Caco-2 (cell line): ENCODE data around the gene CKAP4. TPM values are rescaled to one million over a fixed set of nuclear protein-coding genes. Genes with fewer than 3 reads are reported as not detected.

Experiments used
- BruUV-seq: library from RNA; stranded (reverse); fragments of 400-500 nt; replicated peaks from 2 replicates; lab custom pipeline; 2021; lab: Mats Ljungman, UMichigan
- CTCF ChIA-PET: fragments of 300-600 bp; sonication (Branson Sonifier 250); formaldehyde crosslinking; loops from one replicate; lab custom pipeline; 2022; ENCODE audit warnings: antibody characterized with exemption; lab: Charles Lee
- POLR2A ChIA-PET: fragments of 300-600 bp; sonication (Branson Sonifier 250); formaldehyde crosslinking; loops from one replicate; lab custom pipeline; 2022; ENCODE audit warnings: antibody characterized with exemption; lab: Charles Lee
- DNase-seq, 2 experiments: peaks; one replicate each; pipeline versions ENCODE4 v3.0.0 to v3.0.0-alpha.2; 2020 to 2022
- H3K27me3 ChIP-seq: replicated peaks from 2 replicates; pipeline ENCODE4 v1.6.0; 2011; ENCODE audit warnings: low read length; ENCODE audit not compliant: control insufficient read depth, insufficient read depth
- H3K36me3 ChIP-seq: 2 replicates; pipeline ENCODE4 v1.5.1; 2011; ENCODE audit warnings: low read length; ENCODE audit not compliant: control insufficient read depth, insufficient read depth
- H3K4me1 ChIP-seq: fragments of 250-450 bp; sonication (Bioruptor Pico); 2 replicates; pipeline ENCODE4 v1.5.1; 2020; ENCODE audit warnings: mild to moderate bottlenecking
- H3K4me3 ChIP-seq: 2 replicates; pipeline ENCODE4 v1.5.1; 2011; ENCODE audit warnings: low read depth, mild to moderate bottlenecking, control low read depth, low read length
- H3K9me3 ChIP-seq: fragments of 250-450 bp; sonication (Bioruptor Pico); 2 replicates; pipeline ENCODE4 v1.5.1; 2020; ENCODE audit warnings: mild to moderate bottlenecking, moderate library complexity
- H3K27ac Mint-ChIP-seq: one replicate; pipeline ENCODE4 v1.8.0; 2022; ENCODE audit warnings: mixed read lengths; ENCODE audit not compliant: unreplicated experiment
- H3K27me3 Mint-ChIP-seq: one replicate; pipeline ENCODE4 v1.8.0; 2022; ENCODE audit warnings: mixed read lengths; ENCODE audit not compliant: insufficient read depth, unreplicated experiment
- H3K36me3 Mint-ChIP-seq: one replicate; pipeline ENCODE4 v1.8.0; 2022; ENCODE audit warnings: mild to moderate bottlenecking, mixed read lengths; ENCODE audit not compliant: insufficient read depth, unreplicated experiment
- H3K4me1 Mint-ChIP-seq: one replicate; pipeline ENCODE4 v1.8.0; 2022; ENCODE audit warnings: low read depth, mixed read lengths; ENCODE audit not compliant: unreplicated experiment
- H3K4me3 Mint-ChIP-seq: one replicate; pipeline ENCODE4 v1.8.0; 2022; ENCODE audit warnings: mild to moderate bottlenecking, moderate library complexity, mixed read lengths; ENCODE audit not compliant: unreplicated experiment
- H3K9me3 Mint-ChIP-seq: one replicate; pipeline ENCODE4 v1.8.0; 2022; ENCODE audit warnings: mixed read lengths; ENCODE audit not compliant: unreplicated experiment
- intact Hi-C: fragments of 100-400 bp; cut with micrococcal nuclease; formaldehyde crosslinking; loops from one replicate; pipeline ENCODE4 v1.10.0; 2022; ENCODE audit not compliant: unreplicated experiment
- total RNA-seq: library from RNA; stranded (reverse); gene quantifications from 2 replicates; pipeline ENCODE4 v1.2.3, GENCODE V29; 2022
- TF ChIP-seq, protein P1 (sequence below), 2 experiments: fragments of 200-600 bp in 1 of 2; IDR thresholded peaks; 1 replicate in 1 of 2; 2 replicates in 1 of 2; pipeline versions ENCODE4 v1.5.1 to v1.8.0; 2011 to 2022; ENCODE audit warnings: antibody characterized with exemption in 1 of 2, control low read depth in 1 of 2, inconsistent platforms in 1 of 2, low read depth in 1 of 2, low read length in 1 of 2, mild to moderate bottlenecking in 1 of 2, moderate library complexity in 1 of 2; ENCODE audit not compliant: insufficient read depth in 1 of 2, severe bottlenecking in 1 of 2, unreplicated experiment in 1 of 2

The CKAP4 gene
- total RNA-seq, 1 experiment from 2014 or later = 63.1 TPM

DNA sequence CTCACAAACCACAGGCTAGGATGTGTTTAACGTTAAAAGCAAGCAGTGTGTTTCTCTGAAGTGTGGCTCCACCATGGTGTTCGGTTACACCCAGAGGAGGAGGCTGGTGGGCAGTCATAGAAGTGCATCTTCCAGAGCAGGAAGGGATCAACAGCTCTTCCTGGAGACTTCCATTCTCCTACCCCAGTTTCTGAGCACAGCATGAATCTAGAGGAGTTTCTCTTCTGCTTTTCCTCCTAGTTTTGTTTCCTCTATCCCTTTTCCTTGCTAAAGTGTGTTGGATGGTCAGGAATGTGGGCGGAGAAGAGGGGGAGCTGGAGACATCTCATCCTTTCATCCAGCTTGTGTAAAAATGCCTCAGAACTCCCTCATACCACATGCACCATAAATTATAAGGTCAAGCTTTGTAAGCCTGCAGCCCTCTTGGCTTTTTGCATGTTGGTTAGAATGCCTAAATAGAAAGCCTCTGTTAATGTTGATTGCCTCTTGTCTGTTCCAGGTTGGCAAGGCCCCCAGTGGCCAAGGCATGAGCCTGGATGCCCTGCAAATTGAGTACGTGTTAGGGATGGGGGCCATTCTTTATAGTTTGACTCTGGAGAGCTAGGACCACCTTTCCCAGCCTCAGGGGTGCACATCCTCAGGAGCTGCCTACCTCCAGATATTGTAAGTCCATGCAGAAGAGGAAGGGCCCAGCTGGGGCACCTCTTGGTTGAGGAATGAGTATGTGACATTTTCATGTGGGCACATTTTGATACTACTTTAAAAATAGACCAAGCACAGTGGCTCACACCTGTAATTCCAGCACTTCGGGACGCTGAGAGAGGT lies 4.0 kb upstream of the CKAP4 start:
- Mint-ChIP-seq H3K4me1 (peaks cover 7% of the 10 kb centered on the region), H3K4me3 (no peak overlapping the region), H3K27ac (no peak overlapping the region), H3K27me3 (no peaks in the 10 kb centered on the region), H3K9me3 (no peaks in the 10 kb centered on the region), H3K36me3 (no peaks in the 10 kb centered on the region)
- Histone ChIP-seq H3K36me3 (no peaks in the 10 kb centered on the region), H3K4me3 (no peak overlapping the region), H3K4me1 (peaks cover 11% of the 10 kb centered on the region), H3K9me3 (no peaks in the 10 kb centered on the region), H3K27me3 (no peaks in the 10 kb centered on the region)
- CTCF ChIA-PET = interaction anchor here (1.0 to 2.2 kb wide), 3 partner anchors 25 to 300 kb away, joined by 3 to 7 read pairs (median 4); no protein-coding TSS in a partner anchor
- intact Hi-C loops = loop anchor here (1.0 kb wide), 1 partner anchor 44 kb away; no protein-coding TSS in a partner anchor
- POLR2A ChIA-PET = interaction anchor here (0.8 kb wide), 1 partner anchor 14 kb away, joined by 10 read pairs; no protein-coding TSS in a partner anchor
- DNase-seq = no peak
- TF ChIP-seq, protein P1, sequence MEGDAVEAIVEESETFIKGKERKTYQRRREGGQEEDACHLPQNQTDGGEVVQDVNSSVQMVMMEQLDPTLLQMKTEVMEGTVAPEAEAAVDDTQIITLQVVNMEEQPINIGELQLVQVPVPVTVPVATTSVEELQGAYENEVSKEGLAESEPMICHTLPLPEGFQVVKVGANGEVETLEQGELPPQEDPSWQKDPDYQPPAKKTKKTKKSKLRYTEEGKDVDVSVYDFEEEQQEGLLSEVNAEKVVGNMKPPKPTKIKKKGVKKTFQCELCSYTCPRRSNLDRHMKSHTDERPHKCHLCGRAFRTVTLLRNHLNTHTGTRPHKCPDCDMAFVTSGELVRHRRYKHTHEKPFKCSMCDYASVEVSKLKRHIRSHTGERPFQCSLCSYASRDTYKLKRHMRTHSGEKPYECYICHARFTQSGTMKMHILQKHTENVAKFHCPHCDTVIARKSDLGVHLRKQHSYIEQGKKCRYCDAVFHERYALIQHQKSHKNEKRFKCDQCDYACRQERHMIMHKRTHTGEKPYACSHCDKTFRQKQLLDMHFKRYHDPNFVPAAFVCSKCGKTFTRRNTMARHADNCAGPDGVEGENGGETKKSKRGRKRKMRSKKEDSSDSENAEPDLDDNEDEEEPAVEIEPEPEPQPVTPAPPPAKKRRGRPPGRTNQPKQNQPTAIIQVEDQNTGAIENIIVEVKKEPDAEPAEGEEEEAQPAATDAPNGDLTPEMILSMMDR (IDR thresholded peaks at IDR 0.05; ENCODE audit: insufficient read depth in 1 of 2, low read depth in 1 of 2, low read length in 1 of 2, severe bottlenecking in 1 of 2, unreplicated experiment in 1 of 2) = no peak
- no TSS peak for BruUV-seq

GRCh38 chr12:106249411-106250135 lies 1.8 kb upstream of the CKAP4 start:
- Histone ChIP-seq H3K4me1 (peaks cover 23% of the 10 kb centered on the region), H3K27me3 (no peaks in the 10 kb centered on the region), H3K9me3 (no peaks in the 10 kb centered on the region), H3K4me3 (no peak overlapping the region), H3K36me3 (0 out of 2 replicates have a peak, but pooled peaks cover 1% of the 10 kb centered on the region)
- BruUV-seq = no TSS peak
- no peak for DNase-seq
- Mint-ChIP-seq H3K27ac (no peak overlapping the region), H3K27me3 (no peaks in the 10 kb centered on the region), H3K9me3 (no peaks in the 10 kb centered on the region), H3K4me3 (peak overlapping the region; percentile 69), H3K4me1 (peaks cover 21% of the 10 kb centered on the region), H3K36me3 (no peaks in the 10 kb centered on the region)
- intact Hi-C loops = loop anchor here (2.0 kb wide), 2 partner anchors 25 to 33 kb away; no protein-coding TSS in a partner anchor
- CTCF ChIA-PET = no interaction called here
- TF ChIP-seq, protein P1 (IDR thresholded peaks at IDR 0.05; ENCODE audit: insufficient read depth in 1 of 2, low read depth in 1 of 2, low read length in 1 of 2, severe bottlenecking in 1 of 2, unreplicated experiment in 1 of 2) = no peak
- POLR2A ChIA-PET = no interaction called here

DNA sequence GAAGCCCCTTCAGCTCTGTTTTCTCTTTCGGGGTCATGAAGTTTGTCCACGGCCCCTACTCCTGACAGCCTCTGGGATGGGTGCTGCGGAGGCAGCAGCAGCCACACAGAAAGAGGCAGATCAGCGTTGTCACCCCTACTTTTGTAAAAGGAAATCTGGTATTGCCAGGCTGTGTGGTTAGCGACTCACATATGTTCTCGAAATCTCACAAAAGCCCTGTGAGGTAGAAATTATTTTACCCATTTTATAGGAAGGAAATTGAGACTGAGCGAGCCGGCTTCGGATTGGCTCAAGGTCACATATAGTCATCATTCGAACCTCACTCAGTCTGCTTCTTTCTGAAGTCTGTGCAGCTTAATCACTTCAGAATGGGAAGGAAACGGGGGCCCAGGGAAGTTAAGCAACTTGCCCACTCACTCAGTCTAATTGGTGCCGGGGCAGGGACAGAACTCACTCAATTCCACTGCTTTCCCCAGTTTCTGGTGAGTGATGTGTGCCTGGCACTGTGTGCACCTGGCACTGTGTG lies 1.1 kb upstream of the CKAP4 start:
- H3K4me3 ChIP-seq = peak overlapping the region; percentile 92
- H3K36me3 Mint-ChIP-seq = no peaks in the 10 kb centered on the region
- ChIA-PET POLR2A (no interaction called here), CTCF (no interaction called here)
- 0 out of 2 replicates have a peak, but pooled peaks cover 1% of the 10 kb centered on the region for H3K36me3 ChIP-seq
- no peaks in the 10 kb centered on the region for H3K9me3 ChIP-seq
- no TSS peak for BruUV-seq
- intact Hi-C loops = loop anchor here (2.0 kb wide), 2 partner anchors 26 to 34 kb away; no protein-coding TSS in a partner anchor
- H3K4me3 Mint-ChIP-seq = peak overlapping the region; percentile 69
- H3K4me1 ChIP-seq = peaks cover 23% of the 10 kb centered on the region
- H3K9me3 Mint-ChIP-seq = no peaks in the 10 kb centered on the region
- H3K4me1 Mint-ChIP-seq = peaks cover 21% of the 10 kb centered on the region
- TF ChIP-seq, protein P1 (IDR thresholded peaks at IDR 0.05; ENCODE audit: insufficient read depth in 1 of 2, low read depth in 1 of 2, low read length in 1 of 2, severe bottlenecking in 1 of 2, unreplicated experiment in 1 of 2) = no peak
- no peak for DNase-seq
- no peak overlapping the region for H3K27ac Mint-ChIP-seq
- no peaks in the 10 kb centered on the region for H3K27me3 Mint-ChIP-seq
- H3K27me3 ChIP-seq = no peaks in the 10 kb centered on the region
